Peyer's patch (tissue), 4 donors: ENCODE results near the gene CORO1C. TPM values are rescaled to one million over a fixed set of nuclear protein-coding genes. Genes with fewer than 3 reads are reported as not detected.
"Not testable (repeated sequence)": the region's sequence is repeated elsewhere in the genome, so short reads cannot be mapped to it uniquely, and the experiment has no call there.

ENCODE experiments used
- DNase-seq, 3 donors: peaks; one replicate each; pipeline ENCODE4 v3.0.0-alpha.2; 2017 to 2019
- H3K27ac ChIP-seq, 4 donors: fragments of 200-600 bp; sonication (generic); one replicate each; pipeline ENCODE4 v1.5.1; 2016 to 2019
- H3K27me3 ChIP-seq, 2 donors: fragments of 200-600 bp; sonication (generic); one replicate each; pipeline ENCODE4 v1.5.1; 2019
- H3K36me3 ChIP-seq, 3 donors: fragments of 200-600 bp; sonication (generic); one replicate each; pipeline ENCODE4 v1.5.1; 2016 to 2019
- H3K4me1 ChIP-seq, 4 donors: fragments of 200-600 bp; sonication (generic); one replicate each; pipeline ENCODE4 v1.5.1; 2016 to 2019
- H3K4me3 ChIP-seq, 4 donors: fragments of 200-600 bp; sonication (generic); 1 replicate in 3 of 4; 2 replicates in 1 of 4; pipeline ENCODE4 v1.5.1; 2016 to 2019; ENCODE audit warnings: mild to moderate bottlenecking in 1 of 4
- H3K9me3 ChIP-seq, 4 donors: fragments of 200-600 bp; sonication (generic); one replicate each; pipeline ENCODE4 v1.5.1; 2016 to 2019; ENCODE audit warnings: mild to moderate bottlenecking in 1 of 4
- POLR2A ChIP-seq, 2 donors: fragments of 450-650 bp; IDR thresholded peaks; one replicate each; pipeline ENCODE4 v1.5.1; 2017; ENCODE audit warnings: antibody characterized with exemption in 2 of 2, mild to moderate bottlenecking in 2 of 2, moderate library complexity in 2 of 2
- total RNA-seq, 4 donors: library from RNA; depleted of rRNA; stranded (reverse); fragments of >200 nt; gene quantifications; one replicate each; pipeline ENCODE4 v1.1.0, GENCODE V29; 2016
- TF ChIP-seq, protein P1 (sequence below), 6 experiments: fragments of 450-650 bp in 4 of 6; fragments of 200-600 bp in 2 of 6; sonication (generic) in 1 of 6; IDR thresholded peaks; one replicate each; pipeline ENCODE4 v1.5.1; 2017 to 2019; ENCODE audit warnings: antibody characterized with exemption in 6 of 6, mild to moderate bottlenecking in 3 of 6, moderate library complexity in 1 of 6

CORO1C gene
- total RNA-seq, 4 donors from 2014 or later, result 76.3 to 144 (median 87.4) TPM

DNA sequence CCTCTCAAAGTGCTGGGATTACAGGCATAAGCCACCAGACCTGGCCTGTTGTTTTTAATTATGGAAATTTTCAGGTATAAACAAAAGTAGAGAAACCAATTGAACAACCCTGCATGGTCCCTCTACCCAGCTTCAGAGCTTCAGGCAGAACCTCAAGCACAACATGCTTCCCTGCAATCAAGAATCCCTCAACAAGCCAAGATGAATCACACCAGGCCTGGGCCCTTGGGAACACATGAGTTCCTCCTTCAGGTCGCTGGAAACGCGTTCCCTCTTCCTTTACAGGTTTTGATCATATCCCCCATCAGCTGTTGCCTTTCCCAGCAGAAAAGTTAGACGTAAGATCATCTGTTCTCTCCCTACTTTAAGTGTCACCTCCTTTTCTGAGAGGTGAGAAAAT is 20.5 kb upstream of the CORO1C start:
- peak in 1 of 3 donors; percentile 45 for DNase-seq

DNA sequence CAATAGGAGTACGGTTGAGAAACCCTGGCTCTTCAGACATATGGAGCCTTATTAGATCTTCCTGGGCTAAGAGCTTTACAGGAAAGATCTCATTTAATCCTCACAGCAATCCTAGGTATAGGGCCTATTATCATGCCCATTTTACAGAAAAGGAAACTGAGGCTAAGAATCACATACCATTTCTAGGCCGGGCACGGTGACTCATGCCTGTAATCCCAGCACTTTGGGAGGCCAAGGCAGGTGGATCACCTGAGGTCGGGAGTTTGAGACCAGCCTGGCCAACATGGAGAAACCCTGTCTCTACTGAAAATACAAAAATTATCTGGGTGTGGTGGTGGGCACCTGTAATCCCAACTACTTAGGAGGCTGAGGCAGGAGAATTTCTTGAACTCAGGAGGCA is 19.7 kb upstream of the CORO1C start:
- not testable (repeated sequence) for DNase-seq, H3K27me3 ChIP-seq
- H3K27ac ChIP-seq, result peak overlapping the region in 1 of 4 donors; percentile 46

More for the DNA sequence above, 20.5 kb upstream of the CORO1C start:
- peak overlapping the region in 3 of 4 donors; percentile 0 to 53 (median 2) for H3K27ac ChIP-seq
- no peaks in the 10 kb centered on the region for H3K27me3 ChIP-seq
- TF ChIP-seq POLR2A (IDR thresholded peaks at IDR 0.05), result no peak
- TF ChIP-seq, protein P1, sequence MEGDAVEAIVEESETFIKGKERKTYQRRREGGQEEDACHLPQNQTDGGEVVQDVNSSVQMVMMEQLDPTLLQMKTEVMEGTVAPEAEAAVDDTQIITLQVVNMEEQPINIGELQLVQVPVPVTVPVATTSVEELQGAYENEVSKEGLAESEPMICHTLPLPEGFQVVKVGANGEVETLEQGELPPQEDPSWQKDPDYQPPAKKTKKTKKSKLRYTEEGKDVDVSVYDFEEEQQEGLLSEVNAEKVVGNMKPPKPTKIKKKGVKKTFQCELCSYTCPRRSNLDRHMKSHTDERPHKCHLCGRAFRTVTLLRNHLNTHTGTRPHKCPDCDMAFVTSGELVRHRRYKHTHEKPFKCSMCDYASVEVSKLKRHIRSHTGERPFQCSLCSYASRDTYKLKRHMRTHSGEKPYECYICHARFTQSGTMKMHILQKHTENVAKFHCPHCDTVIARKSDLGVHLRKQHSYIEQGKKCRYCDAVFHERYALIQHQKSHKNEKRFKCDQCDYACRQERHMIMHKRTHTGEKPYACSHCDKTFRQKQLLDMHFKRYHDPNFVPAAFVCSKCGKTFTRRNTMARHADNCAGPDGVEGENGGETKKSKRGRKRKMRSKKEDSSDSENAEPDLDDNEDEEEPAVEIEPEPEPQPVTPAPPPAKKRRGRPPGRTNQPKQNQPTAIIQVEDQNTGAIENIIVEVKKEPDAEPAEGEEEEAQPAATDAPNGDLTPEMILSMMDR (IDR thresholded peaks at IDR 0.05), result no peak
- H3K9me3 ChIP-seq, result no peaks in the 10 kb centered on the region
- no peaks in the 10 kb centered on the region for H3K36me3 ChIP-seq
- H3K4me3 ChIP-seq, result no peak overlapping the region
- no peaks in the 10 kb centered on the region for H3K4me1 ChIP-seq

DNA sequence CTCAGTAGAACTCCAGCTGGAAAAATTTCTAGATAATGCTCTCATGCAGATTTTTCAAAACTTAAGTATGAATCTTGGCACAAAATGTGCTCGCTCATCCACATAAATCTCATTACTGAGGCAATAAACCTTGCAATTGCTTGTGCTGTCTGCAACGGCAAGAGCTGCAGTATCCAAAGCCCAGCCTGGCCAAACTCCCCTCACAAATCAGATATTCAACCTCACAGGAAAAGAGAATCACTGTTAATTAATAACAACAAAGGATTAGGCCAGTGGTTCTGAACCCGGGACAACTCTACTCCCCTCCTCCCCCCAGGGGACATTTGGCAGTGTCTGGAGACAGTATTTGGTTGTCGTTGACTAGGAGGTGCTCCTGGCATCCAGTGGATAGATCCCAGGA is 19.2 kb upstream of the CORO1C start:
- peak in 1 of 3 donors; percentile 43 for DNase-seq
- Histone ChIP-seq H3K9me3 (no peaks in the 10 kb centered on the region), H3K4me1 (no peaks in the 10 kb centered on the region), H3K27ac (peak overlapping the region in 1 of 4 donors; percentile 46), H3K4me3 (no peak overlapping the region), H3K27me3 (no peaks in the 10 kb centered on the region), H3K36me3 (no peaks in the 10 kb centered on the region)
- no peak for TF ChIP-seq POLR2A (IDR thresholded peaks at IDR 0.05)
- TF ChIP-seq, protein P1 (IDR thresholded peaks at IDR 0.05), result no peak

More for the DNA sequence above, 19.7 kb upstream of the CORO1C start:
- not testable (repeated sequence) for H3K36me3 ChIP-seq, H3K9me3 ChIP-seq, H3K4me3 ChIP-seq, H3K4me1 ChIP-seq

DNA sequence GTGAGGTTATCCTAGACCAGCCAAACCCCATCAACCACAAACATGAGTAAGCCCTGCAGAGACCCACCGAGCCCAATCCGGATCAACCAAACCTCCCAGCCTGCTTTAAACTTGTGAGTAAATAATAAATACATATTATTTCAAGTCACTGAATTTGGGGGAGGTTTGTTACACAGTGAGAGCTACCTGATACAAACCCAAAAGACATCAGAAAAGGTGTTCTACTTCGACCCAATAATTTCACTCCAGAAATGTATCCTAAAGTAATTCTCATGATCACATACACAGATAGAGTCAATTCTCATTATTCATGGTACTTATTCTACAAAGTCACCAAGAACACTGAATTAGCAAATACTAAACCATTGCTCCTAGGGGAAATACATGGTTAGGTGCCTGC is 16.2 kb upstream of the CORO1C start:
- Histone ChIP-seq H3K9me3 (no peaks in the 10 kb centered on the region), H3K36me3 (no peaks in the 10 kb centered on the region), H3K27me3 (no peaks in the 10 kb centered on the region), H3K4me1 (no peaks in the 10 kb centered on the region), H3K4me3 (no peak overlapping the region), H3K27ac (no peak overlapping the region)
- TF ChIP-seq, protein P1 (IDR thresholded peaks at IDR 0.05), result no peak
- TF ChIP-seq POLR2A (IDR thresholded peaks at IDR 0.05), result no peak
- no peak for DNase-seq

DNA sequence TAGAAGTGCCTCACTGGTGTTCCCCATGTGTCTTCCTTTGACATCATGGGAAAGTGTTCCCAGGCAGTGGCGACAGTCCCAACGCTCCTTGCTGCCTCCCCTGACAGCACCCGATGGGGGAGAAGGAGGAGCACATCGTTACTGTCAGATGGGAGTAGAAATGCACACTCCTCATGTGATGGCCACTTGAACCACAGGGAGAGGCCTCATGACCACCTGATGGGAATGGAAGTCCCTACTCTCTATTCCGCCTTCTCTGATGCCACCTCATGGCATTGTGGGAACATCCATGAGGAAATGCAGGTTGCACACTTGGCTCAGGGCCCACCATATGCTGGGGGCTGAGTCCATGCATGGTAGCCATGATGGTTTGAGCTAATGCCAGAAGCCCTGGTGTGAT is 14.3 kb upstream of the CORO1C start:
- DNase-seq, result peak in 1 of 3 donors; percentile 41
- TF ChIP-seq, protein P1 (IDR thresholded peaks at IDR 0.05), result no peak
- TF ChIP-seq POLR2A (IDR thresholded peaks at IDR 0.05), result no peak
- Histone ChIP-seq H3K9me3 (no peaks in the 10 kb centered on the region), H3K27ac (no peak overlapping the region), H3K4me1 (no peaks in the 10 kb centered on the region), H3K4me3 (no peak overlapping the region), H3K27me3 (no peaks in the 10 kb centered on the region), H3K36me3 (no peaks in the 10 kb centered on the region)

DNA sequence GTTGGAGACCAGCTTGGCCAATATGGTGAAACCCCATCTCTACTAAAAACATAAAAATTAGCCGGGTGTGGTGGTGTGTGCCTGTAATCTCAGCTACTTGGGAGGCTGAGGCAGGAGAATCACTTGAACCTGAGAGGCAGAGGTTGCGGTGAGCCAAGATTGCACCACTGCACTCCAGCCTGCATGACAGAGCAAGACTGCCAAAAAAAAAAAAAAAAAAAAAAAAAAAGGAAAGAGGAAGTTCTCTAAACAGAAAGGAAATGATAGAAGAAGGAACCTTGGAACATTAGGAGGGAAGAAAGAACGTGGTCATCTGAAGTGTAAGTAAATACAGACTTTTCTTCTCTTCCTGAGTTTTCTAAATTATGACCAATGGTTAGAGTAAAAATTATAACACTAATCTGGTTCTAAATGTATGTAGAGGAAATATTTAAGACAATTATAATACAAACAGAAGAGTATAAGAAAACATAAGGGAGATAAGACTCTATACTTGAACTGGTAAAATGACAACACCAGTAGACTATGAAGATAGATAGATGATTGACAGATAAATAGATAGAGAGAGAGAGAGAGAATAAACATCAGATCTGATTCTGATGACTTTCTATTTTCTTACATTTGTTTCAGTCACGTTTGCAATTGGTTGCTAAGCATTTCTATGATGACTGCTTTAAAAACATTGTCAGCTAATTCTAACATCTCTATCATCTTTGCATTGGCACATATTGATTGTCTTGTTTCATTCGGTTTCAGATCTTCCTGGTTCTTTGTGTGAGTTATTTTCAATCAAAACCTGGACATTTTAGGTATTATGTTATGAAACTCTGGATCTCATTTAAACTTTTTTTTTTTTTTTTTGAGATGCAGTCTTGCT is 12.9 kb upstream of the CORO1C start:
- no peaks in the 10 kb centered on the region for H3K4me1 ChIP-seq
- peak in 1 of 3 donors; percentile 46 for DNase-seq

More for the DNA sequence above, 12.9 kb upstream of the CORO1C start:
- Histone ChIP-seq H3K4me3 (no peak overlapping the region), H3K36me3 (no peaks in the 10 kb centered on the region), H3K9me3 (no peaks in the 10 kb centered on the region), H3K27ac (no peak overlapping the region), H3K27me3 (no peaks in the 10 kb centered on the region)
- TF ChIP-seq POLR2A (IDR thresholded peaks at IDR 0.05), result no peak
- TF ChIP-seq, protein P1 (IDR thresholded peaks at IDR 0.05), result no peak
